GM13976 (cell line): ENCODE measurements around the gene WNT5A.

Experiments used
- DNase-seq: peaks from one replicate; pipeline ENCODE4 v3.0.0; 2012; ENCODE audit warnings: low spot score
- in situ Hi-C: fragments of 300-500 bp; cut with MboI; formaldehyde crosslinking; loops from one replicate; pipeline ENCODE4 v1.12.0; 2022; ENCODE audit warnings: low sequenced_read_pairs, mixed read lengths, inconsistent platforms; ENCODE audit not compliant: unreplicated experiment
- TF ChIP-seq, protein P1 (sequence below): IDR thresholded peaks from 2 replicates; pipeline ENCODE4 v1.5.1; 2012; ENCODE audit warnings: borderline replicate concordance, mild to moderate bottlenecking; ENCODE audit not compliant: insufficient read depth; ENCODE audit errors: extremely low read depth, missing control alignments, control extremely low read depth

WNT5A gene

DNA sequence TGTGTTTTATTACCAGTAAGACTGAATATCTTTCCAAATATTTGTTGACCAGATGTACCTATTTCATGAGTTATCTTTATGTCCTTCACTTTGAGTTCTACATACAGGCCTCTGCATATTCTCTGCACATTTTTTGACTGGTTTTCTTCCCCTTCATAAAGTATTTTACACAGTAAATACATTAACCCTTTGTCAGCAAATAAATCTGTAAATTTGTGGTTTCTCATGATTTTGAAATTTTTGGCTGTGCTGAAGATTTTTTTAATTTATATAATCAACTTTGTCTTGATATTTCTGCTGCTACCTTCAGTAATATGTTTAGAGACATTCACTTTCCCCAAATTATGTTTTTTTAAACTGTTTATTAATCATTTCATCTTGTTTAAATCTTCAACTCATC is 50.5 kb downstream of the WNT5A start:
- DNase-seq, result no peak
- in situ Hi-C loops, result no loop called here
- TF ChIP-seq, protein P1, sequence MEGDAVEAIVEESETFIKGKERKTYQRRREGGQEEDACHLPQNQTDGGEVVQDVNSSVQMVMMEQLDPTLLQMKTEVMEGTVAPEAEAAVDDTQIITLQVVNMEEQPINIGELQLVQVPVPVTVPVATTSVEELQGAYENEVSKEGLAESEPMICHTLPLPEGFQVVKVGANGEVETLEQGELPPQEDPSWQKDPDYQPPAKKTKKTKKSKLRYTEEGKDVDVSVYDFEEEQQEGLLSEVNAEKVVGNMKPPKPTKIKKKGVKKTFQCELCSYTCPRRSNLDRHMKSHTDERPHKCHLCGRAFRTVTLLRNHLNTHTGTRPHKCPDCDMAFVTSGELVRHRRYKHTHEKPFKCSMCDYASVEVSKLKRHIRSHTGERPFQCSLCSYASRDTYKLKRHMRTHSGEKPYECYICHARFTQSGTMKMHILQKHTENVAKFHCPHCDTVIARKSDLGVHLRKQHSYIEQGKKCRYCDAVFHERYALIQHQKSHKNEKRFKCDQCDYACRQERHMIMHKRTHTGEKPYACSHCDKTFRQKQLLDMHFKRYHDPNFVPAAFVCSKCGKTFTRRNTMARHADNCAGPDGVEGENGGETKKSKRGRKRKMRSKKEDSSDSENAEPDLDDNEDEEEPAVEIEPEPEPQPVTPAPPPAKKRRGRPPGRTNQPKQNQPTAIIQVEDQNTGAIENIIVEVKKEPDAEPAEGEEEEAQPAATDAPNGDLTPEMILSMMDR, result no peak

DNA sequence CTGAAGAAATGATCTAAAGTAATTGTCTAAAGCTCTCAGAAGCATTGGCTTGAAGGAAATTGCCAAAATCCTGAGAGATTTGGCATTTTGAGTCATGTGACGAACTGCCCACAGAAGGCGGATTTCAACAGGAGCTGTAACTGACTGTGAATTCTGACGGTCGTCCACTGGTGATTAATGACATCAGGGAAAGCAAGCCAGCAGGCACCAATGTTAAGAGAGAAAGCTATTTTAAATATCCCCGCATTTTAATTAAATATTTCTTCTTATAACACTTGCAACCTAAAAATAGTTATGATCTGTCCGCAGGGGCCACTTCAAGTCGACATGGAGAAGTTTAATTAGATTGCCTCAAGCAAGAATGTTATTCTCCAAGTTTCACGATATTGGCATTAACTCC is 51.6 kb downstream of the WNT5A start:
- TF ChIP-seq, protein P1, result no peak
- in situ Hi-C loops, result no loop called here
- DNase-seq, result no peak

DNA sequence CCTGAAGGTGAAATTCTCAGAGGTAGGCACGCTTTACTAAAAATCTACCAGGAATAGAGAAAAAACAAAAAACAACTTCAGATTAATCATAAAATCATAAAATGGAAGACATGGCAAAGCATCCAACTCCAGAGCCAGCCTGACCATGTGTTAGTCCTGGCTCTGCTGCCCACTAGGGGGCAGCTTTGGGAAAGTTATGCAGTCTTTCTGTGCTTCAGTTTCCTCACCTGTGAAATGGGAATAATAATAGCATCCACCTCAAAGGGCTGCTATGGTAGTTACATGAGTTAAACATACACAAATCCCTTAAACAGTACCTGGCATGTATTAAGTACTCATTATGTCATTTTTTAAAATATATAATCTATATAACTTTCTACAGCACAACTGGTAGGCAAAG is 52.3 kb downstream of the WNT5A start:
- TF ChIP-seq, protein P1, result peak; percentile 70
- in situ Hi-C loops, result no loop called here
- peak; percentile 18 for DNase-seq

DNA sequence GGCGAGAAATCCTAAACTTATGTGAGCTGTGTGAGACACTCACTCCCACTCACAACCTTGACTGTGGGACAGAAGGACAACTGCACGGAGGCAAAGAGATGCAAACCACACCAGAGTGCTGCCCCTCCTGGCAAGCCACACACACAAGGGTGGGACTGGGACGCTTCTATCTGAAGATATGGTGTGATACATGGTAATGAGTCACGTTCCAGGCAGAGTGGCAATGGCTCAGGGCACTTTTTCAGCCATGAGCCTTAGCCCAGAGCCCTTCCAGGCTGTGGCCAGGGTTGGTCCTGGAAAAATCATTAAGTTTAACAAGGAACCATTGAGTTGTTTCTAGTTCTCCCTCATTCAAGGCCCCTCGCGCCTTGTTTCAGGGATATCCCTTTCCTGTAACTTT is 56.1 kb downstream of the WNT5A start:
- in situ Hi-C loops, result no loop called here
- TF ChIP-seq, protein P1, result no peak
- DNase-seq, result no peak

DNA sequence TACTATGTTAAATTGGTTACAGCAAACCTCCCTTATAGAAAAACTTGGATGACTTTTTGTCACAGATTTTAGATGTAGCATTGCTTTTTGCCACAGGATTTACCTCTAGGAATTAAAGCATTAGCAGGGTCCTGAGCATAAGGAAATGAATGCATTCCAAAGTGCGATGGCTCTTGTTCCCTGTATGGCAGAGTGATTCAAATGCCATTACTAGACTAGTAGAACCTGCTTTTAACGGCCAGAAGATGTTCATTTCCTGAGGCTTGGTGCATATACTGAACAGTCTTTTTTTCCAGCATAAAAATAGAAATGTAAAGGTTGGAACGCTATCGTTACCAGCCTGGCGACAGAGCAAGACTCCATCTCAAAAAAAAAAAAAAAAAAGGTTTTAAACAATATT is 59.4 kb downstream of the WNT5A start:
- TF ChIP-seq, protein P1, result no peak
- in situ Hi-C loops, result no loop called here
- no peak for DNase-seq

DNA sequence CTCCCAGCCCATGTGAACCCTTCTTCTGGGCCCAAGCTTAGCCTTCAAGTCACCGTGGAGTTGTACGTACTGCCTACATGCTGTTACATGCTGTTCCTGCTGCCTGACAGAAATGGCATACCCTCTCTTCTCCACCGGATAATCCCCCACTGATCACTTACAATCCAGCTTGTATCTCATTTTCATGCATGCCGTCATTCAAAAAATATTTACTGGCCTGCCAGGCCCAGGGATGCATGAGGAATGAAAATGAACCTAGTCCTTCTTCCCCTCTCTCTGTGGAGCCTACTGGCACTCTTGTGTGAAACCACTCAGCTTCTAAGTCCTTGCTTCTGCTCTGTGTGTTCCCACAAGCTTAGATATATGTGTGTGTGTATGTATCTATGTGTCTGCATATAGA is 60.6 kb downstream of the WNT5A start:
- no peak for DNase-seq

DNA sequence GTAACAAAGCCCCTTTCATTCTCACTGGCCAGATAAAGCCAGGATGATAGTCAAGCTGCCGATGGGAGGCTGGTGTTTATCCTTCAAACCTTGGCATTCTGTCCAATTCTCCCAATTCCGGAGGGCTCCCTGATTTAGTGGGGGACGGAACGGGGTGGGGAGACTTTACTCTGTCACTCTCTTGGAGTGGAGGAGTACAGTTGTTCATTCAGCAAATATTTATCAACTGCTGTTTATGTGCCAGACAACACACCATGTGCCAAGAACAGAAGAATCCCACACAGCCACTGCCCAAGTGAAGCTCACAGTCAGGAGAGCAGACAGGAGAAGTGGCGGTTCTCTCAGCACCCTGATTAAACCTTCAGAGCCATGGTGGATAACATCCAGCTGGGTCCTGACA is 63.3 kb downstream of the WNT5A start:
- DNase-seq, result no peak

More for the DNA sequence above, 60.6 kb downstream of the WNT5A start:
- in situ Hi-C loops, result no loop called here
- TF ChIP-seq, protein P1, result no peak

More for the DNA sequence above, 63.3 kb downstream of the WNT5A start:
- in situ Hi-C loops, result no loop called here
- TF ChIP-seq, protein P1, result no peak
